SK-N-SH (cell line): ENCODE measurements around the gene CAPS.

Experiments
- CTCF ChIP-seq: fragments of 200-600 bp; sonication (generic); IDR thresholded peaks from 2 replicates; pipeline ENCODE4 v1.6.1; 2017; ENCODE audit warnings: antibody characterized with exemption, mild to moderate bottlenecking, moderate library complexity
- FOSL2 ChIP-seq: IDR thresholded peaks from 2 replicates; pipeline ENCODE4 v1.4.0; 2012; ENCODE audit warnings: low read depth, mild to moderate bottlenecking, moderate library complexity, borderline replicate concordance
- NRF1 ChIP-seq: IDR thresholded peaks from 2 replicates; pipeline ENCODE4 v1.6.1; 2012; ENCODE audit warnings: low read depth, mild to moderate bottlenecking, low read length
- POLR2AphosphoS5 ChIP-seq: IDR thresholded peaks from 2 replicates; pipeline ENCODE4 v1.6.1; 2012; ENCODE audit warnings: low read depth, low read length
- RCOR1 ChIP-seq: fragments of 150-350 bp; IDR thresholded peaks from 2 replicates; pipeline ENCODE4 v1.6.1; 2017; ENCODE audit warnings: antibody characterized with exemption, low read length
- REST ChIP-seq: IDR thresholded peaks from 2 replicates; pipeline ENCODE4 v1.6.1; 2012; ENCODE audit warnings: mild to moderate bottlenecking, low read depth, low read length, moderate library complexity
- SIN3A ChIP-seq: IDR thresholded peaks from 2 replicates; pipeline ENCODE4 v1.6.1; 2012; ENCODE audit warnings: low read depth, mild to moderate bottlenecking, low read length, moderate library complexity, borderline replicate concordance
- TAF1 ChIP-seq: IDR thresholded peaks from 2 replicates; pipeline ENCODE4 v1.6.1; 2012; ENCODE audit warnings: low read depth, mild to moderate bottlenecking, low read length, moderate library complexity, borderline replicate concordance
- TCF12 ChIP-seq: IDR thresholded peaks from 2 replicates; pipeline ENCODE4 v1.4.0; 2012
- YY1 ChIP-seq: IDR thresholded peaks from 2 replicates; pipeline ENCODE4 v1.4.0; 2012; ENCODE audit warnings: low read depth, mild to moderate bottlenecking

- TF ChIP-seq FOSL2 (no peak), YY1 (no peak), REST (no peak), CTCF (no peak), NRF1 (no peak), RCOR1 (no peak), TAF1 (no peak), POLR2AphosphoS5 (no peak), SIN3A (no peak), TCF12 (no peak)
Measured at GRCh38 chr19:5908773-5909442, 5.1 kb upstream of the CAPS start.
